Spleen (tissue), 11 donors: ENCODE results near the gene AMOTL2. TPM values are rescaled to one million over a fixed set of nuclear protein-coding genes. Genes with fewer than 3 reads are reported as not detected.

Source experiments
- DNase-seq: peaks from one replicate; pipeline ENCODE4 v3.0.0-alpha.2; 2020
- H3K27ac ChIP-seq, 8 donors: fragments of 200-600 bp; sonication (generic) in 7 of 8; 1 replicate in 4 of 8; 2 replicates in 4 of 8; pipeline versions ENCODE4 v1.5.0 to v1.8.0; 2016 to 2021; ENCODE audit warnings: inconsistent platforms in 4 of 8, mild to moderate bottlenecking in 4 of 8, moderate library complexity in 1 of 8
- H3K27me3 ChIP-seq, 7 donors: fragments of 200-600 bp; sonication (generic) in 6 of 7; replicated peaks in 1 of 7; 1 replicate in 4 of 7; 2 replicates in 3 of 7; pipeline versions ENCODE4 v1.5.0 to v1.8.0; 2016 to 2021; ENCODE audit warnings: inconsistent platforms in 3 of 7, mild to moderate bottlenecking in 1 of 7
- H3K36me3 ChIP-seq, 6 donors: fragments of 200-600 bp; sonication (generic) in 5 of 6; 1 replicate in 4 of 6; 2 replicates in 2 of 6; pipeline versions ENCODE4 v1.5.0 to v1.8.0; 2016 to 2021; ENCODE audit warnings: inconsistent platforms in 2 of 6
- H3K4me1 ChIP-seq, 6 donors: fragments of 200-600 bp; sonication (generic) in 5 of 6; 1 replicate in 3 of 6; 2 replicates in 3 of 6; pipeline versions ENCODE4 v1.5.0 to v1.8.0; 2016 to 2021; ENCODE audit warnings: inconsistent platforms in 3 of 6
- H3K4me3 ChIP-seq, 8 donors: fragments of 200-600 bp; sonication (generic) in 7 of 8; 1 replicate in 4 of 8; 2 replicates in 4 of 8; pipeline versions ENCODE4 v1.5.0 to v1.8.0; 2016 to 2021; ENCODE audit warnings: inconsistent platforms in 4 of 8, mild to moderate bottlenecking in 4 of 8, moderate library complexity in 2 of 8
- H3K9me3 ChIP-seq, 8 donors: fragments of 200-600 bp; sonication (generic) in 7 of 8; 1 replicate in 4 of 8; 2 replicates in 4 of 8; pipeline versions ENCODE4 v1.5.0 to v1.8.0; 2016 to 2021; ENCODE audit warnings: inconsistent platforms in 4 of 8
- CTCF ChIP-seq, 11 experiments: fragments of 200-600 bp in 7 of 11; fragments of 450-650 bp in 4 of 11; sonication (generic) in 4 of 11; IDR thresholded peaks in 8 of 11; conservative IDR thresholded peaks in 3 of 11; 1 replicate in 7 of 11; 2 replicates in 4 of 11; pipeline versions ENCODE4 v1.4.0 to v1.8.0; 2016 to 2021; ENCODE audit warnings: antibody characterized with exemption in 11 of 11, inconsistent platforms in 4 of 11, mild to moderate bottlenecking in 1 of 11
- POLR2A ChIP-seq, 3 donors: fragments of 450-650 bp; IDR thresholded peaks; one replicate each; pipeline ENCODE4 v1.5.1; 2017; ENCODE audit warnings: antibody characterized with exemption in 3 of 3, mild to moderate bottlenecking in 1 of 3
- POLR2AphosphoS5 ChIP-seq, 3 donors: sonication (generic); formaldehyde crosslinking; IDR thresholded peaks; one replicate each; pipeline ENCODE4 v1.5.1; 2017; ENCODE audit warnings: antibody characterized with exemption in 3 of 3
- whole genome bisulfite sequencing, 5 donors: extraction: QIAGEN DNeasy Blood & Tissue Kit in 3 of 5; methylation state at CpG; one replicate each; pipeline versions ENCODE4 v1.1.5 to v1.1.7; 2013 to 2018; 5-methylcytosine and 5-hydroxymethylcytosine counted together
- intact Hi-C: fragments of 100-400 bp; cut with DNase I; formaldehyde crosslinking; loops from one replicate; pipeline ENCODE4 v1.15.0; 2023; ENCODE audit warnings: low total_unique reads
- microRNA-seq, 3 donors: library from miRNA; unstranded; fragments of <30 nt; microRNA quantifications; one replicate each; pipeline versions ENCODE4 to v1.1.0, GENCODE V29; 2019 to 2020
- polyA plus RNA-seq, 3 donors: library from polyadenylated mRNA; stranded (reverse); fragments of 200-250 nt; gene quantifications; one replicate each; pipeline ENCODE4 v1.2.1, GENCODE V29; 2013
- small RNA-seq, 4 donors: library from RNA; depleted of rRNA; stranded (forward); fragments of <200 nt; gene quantifications; one replicate each; pipeline ENCODE3, GENCODE V24; 2016
- total RNA-seq, 7 donors: library from RNA; depleted of rRNA in 3 of 7; stranded (reverse); fragments of >200 nt in 3 of 7; fragmentation: NEBNext Ultra II Directional in 4 of 7; extraction: Animal tissue kit (Norgen Biotek cat#: 25700) in 4 of 7; gene quantifications; one replicate each; pipeline versions ENCODE4 v1.1.0 to v1.2.1, GENCODE V29; 2016 to 2021
- donor health status: healthy with polysubstance abuse.
- donor health status: DM: no; HTN: no; CAD: no; lungs with moderate emphysema.
- donor health status: DM: no; HTN: no; CAD: no.
- donor health status: Bipolar disorder and iron deficiency.
- donor health status: healthy.
- donor health status: DM: no; HTN: no; CAD: no.
- donor health status: DM: yes; HTN: yes; CAD: no.

Gene AMOTL2
- total and polyA plus RNA-seq, 10 donors, result 3.8 to 83.4 (median 40.4) TPM

- Histone ChIP-seq H3K9me3 (no peaks in the 10 kb centered on the region), H3K4me3 (peak overlapping the region in 1 of 8 donors; percentile 48), H3K36me3 (no peaks in the 10 kb centered on the region), H3K4me1 (peaks cover 6 to 46% (median 28%) of the 10 kb centered on the region in 6 donors), H3K27ac (peak overlapping the region in 3 of 8 donors; percentile 28 to 85 (median 51)), H3K27me3 (peaks cover 0 to 57% (median 10%) of the 10 kb centered on the region in 7 donors)
- WGBS, 5 donors, result 12 to 18% (median 14%) methylated on average over 11 of the region's 11 CpGs
- TF ChIP-seq POLR2AphosphoS5 (IDR thresholded peaks at IDR 0.05) (peak in 1 of 3 donors; percentile 33), CTCF (IDR thresholded peaks at IDR 0.05 in 8 of 11, conservative IDR thresholded peaks at IDR 0.05 in 3 of 11) (peak; percentile 83 to 96 (median 92)), POLR2A (IDR thresholded peaks at IDR 0.05) (no peak)
- intact Hi-C loops, result loop anchor here (5.0 to 10.0 kb wide), 3 partner anchors 69 to 164 kb away; no protein-coding TSS in a partner anchor
- peak; percentile 87 for DNase-seq
Observed at GRCh38 chr3:134308350-134308891, 65.8 kb downstream of the AMOTL2 start.

DNA sequence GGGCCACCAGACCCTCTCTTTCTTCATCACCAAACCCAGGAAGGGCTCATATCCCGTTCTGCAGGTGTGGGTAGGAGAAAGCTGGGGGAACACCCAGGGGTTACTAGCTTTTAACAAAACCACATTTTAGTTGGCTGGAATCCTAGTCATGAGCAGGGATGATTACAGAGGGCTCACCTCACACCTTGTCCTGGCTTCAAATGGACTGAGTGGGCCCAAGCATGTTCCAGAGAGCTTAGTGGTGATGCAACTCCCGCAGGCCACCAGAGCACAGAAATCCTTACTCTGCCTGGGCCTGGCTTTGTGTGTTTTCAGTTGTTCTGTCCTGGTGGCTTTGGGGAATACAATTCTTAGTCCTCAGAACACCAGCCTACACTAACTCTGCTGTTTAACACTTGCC lies 66.8 kb downstream of the AMOTL2 start:
- no peaks in the 10 kb centered on the region for H3K36me3 ChIP-seq
- 28 to 83% (median 56%) methylated on average over 2 of the region's 2 CpGs for WGBS, 5 donors
- H3K9me3 ChIP-seq, result no peaks in the 10 kb centered on the region
- TF ChIP-seq CTCF (IDR thresholded peaks at IDR 0.05 in 8 of 11, conservative IDR thresholded peaks at IDR 0.05 in 3 of 11) (no peak), POLR2A (IDR thresholded peaks at IDR 0.05) (no peak), POLR2AphosphoS5 (IDR thresholded peaks at IDR 0.05) (no peak)
- no peak overlapping the region for H3K27ac ChIP-seq
- peaks cover 0 to 47% (median 0%) of the 10 kb centered on the region in 7 donors for H3K27me3 ChIP-seq
- H3K4me3 ChIP-seq, result no peak overlapping the region
- peaks cover 0 to 36% (median 19%) of the 10 kb centered on the region in 6 donors for H3K4me1 ChIP-seq
- no peak for DNase-seq
- intact Hi-C loops, result loop anchor here (5.0 to 10.0 kb wide), 3 partner anchors 70 to 165 kb away; no protein-coding TSS in a partner anchor

DNA sequence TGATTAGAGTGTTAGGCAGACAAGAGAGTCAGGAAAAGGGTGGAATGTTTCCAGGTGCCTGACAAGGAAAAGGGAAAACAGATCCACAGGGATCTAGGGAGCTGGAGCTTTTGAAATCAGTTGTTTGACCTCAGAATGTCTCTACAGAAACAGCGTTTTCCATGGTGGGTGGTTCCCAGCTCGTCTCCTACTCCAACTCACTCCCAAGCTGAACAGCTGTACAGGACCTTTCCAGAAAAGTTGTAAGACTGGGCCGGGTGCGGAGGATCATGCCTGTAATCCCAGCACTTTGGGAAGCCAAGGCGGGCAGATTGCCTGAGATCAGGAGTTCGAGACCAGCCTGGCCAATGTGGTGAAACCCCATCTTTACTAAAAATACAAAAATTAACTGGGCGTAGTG lies 67.9 kb downstream of the AMOTL2 start:
- intact Hi-C loops, result loop anchor here (5.0 to 10.0 kb wide), 3 partner anchors 71 to 166 kb away; no protein-coding TSS in a partner anchor
- WGBS, 5 donors, result 77 to 89% (median 83%) methylated on average over 7 of the region's 7 CpGs
- DNase-seq, result no peak

More for the DNA sequence above, 67.9 kb downstream of the AMOTL2 start:
- Histone ChIP-seq H3K4me3 (no peak overlapping the region), H3K9me3 (no peaks in the 10 kb centered on the region), H3K27ac (no peak overlapping the region), H3K27me3 (peaks cover 0 to 36% (median 0%) of the 10 kb centered on the region in 7 donors), H3K36me3 (no peaks in the 10 kb centered on the region), H3K4me1 (peaks cover 0 to 28% (median 14%) of the 10 kb centered on the region in 6 donors)
- TF ChIP-seq POLR2AphosphoS5 (IDR thresholded peaks at IDR 0.05) (no peak), POLR2A (IDR thresholded peaks at IDR 0.05) (no peak), CTCF (IDR thresholded peaks at IDR 0.05 in 8 of 11, conservative IDR thresholded peaks at IDR 0.05 in 3 of 11) (no peak)

Small RNA genes within 50 kb of the gene (microRNA-seq; reads per million reads assigned to microRNA genes)
- gene MIR6827, result 0.36 to 0.70 (median 0.57) reads per million in 3 donors

Small RNA genes within 50 kb of the gene (small RNA-seq; reads per million reads assigned to genes)
- 0 reads per million in 4 donors for gene HMGN1P9
- 0 reads per million in 4 donors for gene MIR6827

Other genes with a start within 250 kb of the AMOTL2 start
- gene RYK, start 123.6 kb downstream of the AMOTL2 start, total RNA-seq, result 100 to 1,000 TPM in 1 of 7 donors, 10 to 100 TPM in 6; 37.1 to 108 (median 55.9) TPM
- 10 to 100 TPM; 18.9 to 24.9 (median 22.5) TPM for gene RYK, start 123.6 kb downstream of the AMOTL2 start, polyA plus RNA-seq
- gene ANAPC13, start 111.5 kb upstream of the AMOTL2 start, total RNA-seq, result 10 to 100 TPM; 31.1 to 64.8 (median 49.4) TPM
- 10 to 100 TPM; 46.4 to 63.8 (median 62.4) TPM for gene ANAPC13, start 111.5 kb upstream of the AMOTL2 start, polyA plus RNA-seq
- gene CEP63, start 111.6 kb upstream of the AMOTL2 start, total RNA-seq, result 10 to 100 TPM; 27.0 to 37.0 (median 29.7) TPM
- gene CEP63, start 111.6 kb upstream of the AMOTL2 start, polyA plus RNA-seq, result 10 to 100 TPM; 13.4 to 16.5 (median 15.2) TPM